IPS-NIHi11 (cell line): Measurements from ENCODE around the gene TNFRSF1B.

Source experiments
- DNase-seq: peaks from one replicate; pipeline ENCODE4 v3.0.0; 2012; ENCODE audit warnings: mixed read lengths, low spot score

The TNFRSF1B gene

GRCh38 chr1:12176298-12177118 lies 9.7 kb downstream of the TNFRSF1B start:
- DNase-seq, result no peak

- no peak for DNase-seq
Observed at GRCh38 chr1:12177156-12177998, 10.6 kb downstream of the TNFRSF1B start.

GRCh38 chr1:12177999-12178441 lies 11.2 kb downstream of the TNFRSF1B start:
- peak; percentile 55 for DNase-seq

- no peak for DNase-seq
Observed at GRCh38 chr1:12178511-12178910, 11.7 kb downstream of the TNFRSF1B start.

GRCh38 chr1:12179111-12179519 lies 12.3 kb downstream of the TNFRSF1B start:
- DNase-seq, result no peak

GRCh38 chr1:12179676-12180075 lies 12.9 kb downstream of the TNFRSF1B start:
- no peak for DNase-seq

GRCh38 chr1:12180315-12180714 lies 13.5 kb downstream of the TNFRSF1B start:
- DNase-seq, result no peak

GRCh38 chr1:12180903-12181302 lies 14.1 kb downstream of the TNFRSF1B start:
- no peak for DNase-seq

GRCh38 chr1:12181568-12181967 lies 14.8 kb downstream of the TNFRSF1B start:
- no peak for DNase-seq

GRCh38 chr1:12182410-12182984 lies 15.7 kb downstream of the TNFRSF1B start:
- DNase-seq, result no peak

- no peak for DNase-seq
Observed at GRCh38 chr1:12183095-12183794, 16.5 kb downstream of the TNFRSF1B start.

GRCh38 chr1:12184008-12184681 lies 17.4 kb downstream of the TNFRSF1B start:
- DNase-seq, result peak; percentile 37

- no peak for DNase-seq
Observed at GRCh38 chr1:12185036-12185917, 18.5 kb downstream of the TNFRSF1B start.

GRCh38 chr1:12185918-12186678 lies 19.3 kb downstream of the TNFRSF1B start:
- no peak for DNase-seq

- DNase-seq, result no peak
Observed at GRCh38 chr1:12186679-12186985, 19.8 kb downstream of the TNFRSF1B start.

GRCh38 chr1:12188115-12188514 lies 21.3 kb downstream of the TNFRSF1B start:
- peak; percentile 39 for DNase-seq

- no peak for DNase-seq
Observed at GRCh38 chr1:12188657-12189327, 22.0 kb downstream of the TNFRSF1B start.

- DNase-seq, result no peak
Observed at GRCh38 chr1:12189328-12189682, 22.5 kb downstream of the TNFRSF1B start.
